NCI-H2081 (cell line): ENCODE results near the gene TCP11.

ENCODE experiments used
- DNase-seq, 2 experiments: peaks; one replicate each; lab custom pipeline; 2025; lab: John Stamatoyannopoulos, UW

Gene TCP11

DNA sequence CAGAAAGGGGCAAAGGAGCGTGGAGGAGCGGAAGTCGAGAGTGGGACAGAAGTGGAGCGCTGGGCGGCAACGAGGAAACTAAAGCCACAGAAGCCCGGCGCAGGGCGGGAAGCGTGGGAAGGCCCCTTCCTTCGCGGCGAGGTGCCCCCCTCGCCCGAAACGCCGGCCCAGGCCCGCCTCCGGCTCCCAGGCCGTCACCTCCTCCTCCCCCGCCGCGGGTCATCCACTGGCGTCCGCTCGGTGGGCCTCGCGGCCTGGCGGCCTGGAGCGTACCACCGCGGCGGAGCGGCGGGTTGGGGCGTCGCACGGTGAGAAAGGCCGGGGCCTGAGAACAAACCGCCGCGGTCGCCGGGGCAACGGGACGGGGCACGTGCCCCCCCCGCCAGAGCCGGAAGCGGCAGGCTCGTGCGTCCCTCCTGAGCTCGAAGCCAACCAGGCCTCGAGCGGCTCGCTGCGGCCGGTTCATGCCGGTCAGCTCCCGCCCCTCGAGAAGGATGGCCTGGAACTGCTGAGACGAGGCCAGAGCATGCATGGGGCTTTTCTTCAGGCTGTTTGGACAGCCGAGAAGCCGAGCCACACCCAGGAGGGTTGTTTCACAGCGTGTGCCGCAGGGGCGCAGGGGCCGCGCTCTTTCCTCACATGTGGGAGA, at the start of gene TCP11:
Gene TCP11, minus strand, starts transcription at position 333 of the 649 bp plus-strand sequence. CDS start 469 bp downstream, outside the sequence.
- DNase-seq = no peak

DNA sequence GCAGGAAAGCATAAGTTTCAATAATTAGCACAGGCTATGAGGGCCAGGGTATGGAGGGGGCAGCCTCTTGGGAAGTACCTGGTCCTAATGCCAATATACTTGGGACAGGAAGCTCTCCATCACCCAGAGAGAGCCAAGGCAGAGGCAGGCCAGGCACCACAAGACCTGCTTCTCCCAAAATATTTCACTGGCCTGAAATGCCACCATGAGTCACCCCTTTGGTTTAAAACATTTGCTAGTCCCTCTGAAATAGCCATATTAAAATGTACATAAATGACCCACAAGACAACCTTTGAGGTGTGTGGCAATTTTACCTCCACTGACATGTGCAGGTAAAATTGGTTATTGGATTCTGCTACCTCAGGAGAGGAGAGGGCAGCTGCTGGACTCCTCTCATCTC, 49.2 kb upstream of the TCP11 start:
- no peak for DNase-seq

GRCh38 chr6:35188886-35189285, 47.7 kb upstream of the TCP11 start:
- DNase-seq = no peak

DNA sequence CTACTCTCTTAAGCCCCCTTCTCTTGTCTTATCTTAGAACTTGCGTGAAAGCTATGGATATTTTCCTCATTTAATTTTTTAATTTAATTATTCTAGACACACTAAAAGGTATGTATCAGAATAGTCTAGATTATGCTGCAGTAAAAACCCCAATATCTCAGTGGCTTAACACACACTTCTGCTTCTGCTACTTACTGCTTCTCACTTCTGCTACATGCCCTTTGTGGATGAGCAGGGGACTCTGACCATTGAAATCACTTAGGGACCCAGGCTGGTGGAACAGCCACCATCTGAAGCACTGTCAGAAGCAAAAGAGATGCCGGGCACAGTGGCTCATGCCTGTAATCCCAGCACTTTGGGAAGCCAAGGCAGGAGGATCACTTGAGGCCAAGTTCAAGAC, 45.4 kb upstream of the TCP11 start:
- DNase-seq = no peak

GRCh38 chr6:35185971-35186370, 44.8 kb upstream of the TCP11 start:
- no peak for DNase-seq

DNA sequence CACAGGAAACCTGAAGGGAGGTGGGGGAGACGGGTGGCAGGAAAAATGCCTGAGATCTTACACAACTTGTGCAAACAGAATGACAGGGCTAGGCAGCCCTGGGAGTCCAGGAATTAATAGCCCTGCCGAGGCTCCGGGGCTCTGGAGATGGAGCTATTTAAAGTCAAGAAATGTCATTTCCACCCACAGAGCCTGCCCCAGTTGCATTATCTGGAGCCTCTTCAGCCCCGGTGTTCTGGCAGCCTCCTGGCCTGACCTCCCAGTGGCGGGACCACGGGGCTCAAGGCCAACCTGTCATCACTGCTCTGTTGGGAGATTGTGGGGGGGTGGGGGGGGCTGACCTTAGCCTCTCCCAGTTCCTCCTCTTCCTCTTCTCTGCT, 44.2 kb upstream of the TCP11 start:
- no peak for DNase-seq

DNA sequence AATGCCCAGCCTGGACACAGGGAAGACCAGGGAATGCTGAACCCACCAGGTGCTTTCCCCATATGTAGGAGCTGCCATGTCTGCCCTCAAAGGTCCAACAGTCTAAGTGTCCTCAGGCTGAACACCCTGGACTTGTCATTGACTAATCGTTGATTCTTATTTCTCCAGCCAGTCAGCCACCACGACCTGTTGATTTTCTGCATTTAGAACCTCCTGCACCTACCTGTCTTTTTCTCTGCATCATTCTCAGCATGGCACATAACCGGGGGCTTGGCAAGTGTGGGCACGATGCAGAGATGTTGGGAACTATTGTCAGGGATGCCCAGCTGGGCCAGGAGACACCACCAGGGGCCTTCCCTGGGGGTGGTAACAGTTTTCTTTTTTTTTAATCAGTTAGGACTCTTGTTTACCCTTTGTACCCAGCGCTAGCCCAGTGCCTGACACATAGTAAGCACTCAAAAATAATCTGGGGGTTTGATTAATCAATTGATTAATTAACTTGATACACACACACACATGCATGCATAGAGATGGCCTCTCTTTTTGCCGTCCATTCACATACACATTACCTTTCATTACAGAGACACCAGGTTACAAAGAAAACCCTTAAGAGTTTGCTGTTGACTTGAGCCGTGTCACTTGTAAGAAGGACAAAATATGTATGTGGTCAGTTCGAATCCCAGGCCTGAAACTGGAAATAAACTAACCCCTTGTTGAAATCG, 43.6 kb upstream of the TCP11 start:
- no peak for DNase-seq

DNA sequence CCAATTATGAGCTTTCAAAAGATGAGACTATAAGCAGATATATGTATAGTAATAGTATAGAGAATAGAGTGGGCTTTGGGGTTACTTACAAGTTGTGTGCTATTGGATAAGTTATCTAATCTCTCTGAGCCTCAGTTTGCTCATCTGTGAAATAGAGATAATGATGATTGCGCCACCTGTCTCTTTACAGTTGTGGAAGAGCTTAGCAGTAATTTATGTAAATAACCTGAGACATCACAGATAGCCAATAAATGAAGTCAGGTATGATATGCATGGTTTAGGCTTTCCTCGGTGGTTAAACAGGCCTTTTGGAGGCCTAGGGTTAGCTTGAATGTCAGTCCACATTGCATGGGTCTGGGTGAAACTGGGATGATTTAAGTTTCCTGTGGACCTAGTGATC, 42.8 kb upstream of the TCP11 start:
- DNase-seq = no peak

DNA sequence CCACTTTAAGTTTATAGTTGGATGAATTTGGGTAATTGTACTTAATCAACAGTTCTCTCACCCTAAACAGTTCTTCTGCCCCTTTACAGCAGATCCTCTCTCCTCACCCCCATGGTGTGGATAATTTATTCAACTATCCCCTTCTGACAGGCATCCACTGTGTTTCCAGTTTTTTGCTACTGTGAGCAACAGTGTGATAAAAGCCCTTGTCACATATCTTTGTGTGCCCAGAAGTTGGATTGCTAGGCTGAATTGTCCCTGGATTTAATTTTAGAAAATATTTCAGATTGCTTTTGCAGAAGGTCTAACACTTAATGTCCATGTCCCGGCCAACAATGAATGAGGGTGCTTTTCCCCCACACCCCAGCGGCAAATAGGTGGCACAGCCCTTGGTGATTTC, 42.1 kb upstream of the TCP11 start:
- no peak for DNase-seq

GRCh38 chr6:35181933-35182612, 40.9 kb upstream of the TCP11 start:
- DNase-seq = no peak

DNA sequence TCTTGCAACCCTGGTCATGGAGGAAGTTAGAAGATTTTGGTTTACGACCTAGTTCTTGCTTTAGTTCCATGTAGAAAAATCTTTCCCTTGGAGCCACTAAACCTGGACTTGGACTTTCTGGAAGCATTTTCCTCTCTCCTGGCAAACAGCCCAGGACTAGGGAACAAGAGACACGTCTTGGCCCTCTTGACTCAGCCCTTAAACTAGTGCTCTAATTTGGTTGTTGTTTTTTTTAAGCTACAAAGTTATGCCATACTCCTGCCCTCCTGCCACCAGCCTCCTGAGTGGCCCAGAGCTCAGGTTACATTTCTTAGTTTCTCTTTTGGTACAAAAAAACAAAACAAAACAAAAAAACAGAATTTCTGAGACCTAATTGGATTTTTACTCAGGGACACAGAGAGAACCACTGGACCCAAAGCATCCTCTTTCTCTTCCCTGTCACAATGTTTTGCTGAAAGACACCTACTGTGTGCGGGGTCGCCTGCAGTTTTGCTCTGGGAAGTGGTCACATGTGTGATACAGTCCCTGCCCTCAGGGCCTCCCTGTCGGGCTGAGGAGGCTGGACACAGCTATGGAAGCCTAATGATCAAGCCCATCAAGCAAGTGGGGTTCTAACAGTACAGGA, 40.3 kb upstream of the TCP11 start:
- no peak for DNase-seq

GRCh38 chr6:35179901-35180535, 38.9 kb upstream of the TCP11 start:
- no peak for DNase-seq

GRCh38 chr6:35178932-35179832, 38.0 kb upstream of the TCP11 start:
- DNase-seq = no peak

GRCh38 chr6:35178012-35178411, 36.9 kb upstream of the TCP11 start:
- no peak for DNase-seq

GRCh38 chr6:35177596-35177995, 36.5 kb upstream of the TCP11 start:
- DNase-seq = no peak

DNA sequence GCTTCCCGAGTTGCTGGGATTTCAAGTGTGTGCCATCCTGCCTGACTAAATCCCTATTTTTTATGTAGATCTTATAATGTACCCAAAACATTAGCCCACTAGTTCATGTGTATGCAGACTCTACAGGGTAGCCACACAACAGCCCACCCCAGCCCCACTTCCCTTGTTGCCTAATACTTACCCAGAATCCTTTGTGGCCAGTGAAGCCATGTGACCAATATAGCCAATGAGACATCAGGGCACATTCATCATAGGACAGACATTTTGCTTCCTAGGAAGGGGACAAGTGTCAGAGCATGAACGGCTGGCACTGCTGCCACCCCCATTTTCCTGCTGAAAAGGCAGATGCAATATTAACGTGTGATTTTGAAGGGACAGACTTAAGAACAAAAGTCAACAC, 36.0 kb upstream of the TCP11 start:
- no peak for DNase-seq

- DNase-seq = no peak
Measured at GRCh38 chr6:35176301-35177024, 35.3 kb upstream of the TCP11 start.

GRCh38 chr6:35174501-35174900, 33.4 kb upstream of the TCP11 start:
- DNase-seq = no peak

DNA sequence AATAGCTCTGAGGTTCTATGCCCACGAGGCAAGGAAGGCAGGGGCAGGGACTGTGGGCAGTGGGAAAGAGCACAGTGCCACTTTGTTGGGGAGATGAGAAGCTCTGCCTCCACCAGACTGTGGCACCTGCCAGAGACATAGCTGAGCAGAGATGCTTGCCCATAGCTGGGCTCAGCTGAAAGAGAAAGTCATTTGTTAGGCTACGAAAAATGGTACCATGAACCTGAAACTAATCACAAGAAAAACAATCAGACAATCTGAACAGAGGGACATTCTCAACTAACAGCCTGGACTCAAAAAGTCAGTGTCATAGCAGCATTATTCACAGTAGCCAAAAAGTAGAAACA, 32.9 kb upstream of the TCP11 start:
- no peak for DNase-seq

DNA sequence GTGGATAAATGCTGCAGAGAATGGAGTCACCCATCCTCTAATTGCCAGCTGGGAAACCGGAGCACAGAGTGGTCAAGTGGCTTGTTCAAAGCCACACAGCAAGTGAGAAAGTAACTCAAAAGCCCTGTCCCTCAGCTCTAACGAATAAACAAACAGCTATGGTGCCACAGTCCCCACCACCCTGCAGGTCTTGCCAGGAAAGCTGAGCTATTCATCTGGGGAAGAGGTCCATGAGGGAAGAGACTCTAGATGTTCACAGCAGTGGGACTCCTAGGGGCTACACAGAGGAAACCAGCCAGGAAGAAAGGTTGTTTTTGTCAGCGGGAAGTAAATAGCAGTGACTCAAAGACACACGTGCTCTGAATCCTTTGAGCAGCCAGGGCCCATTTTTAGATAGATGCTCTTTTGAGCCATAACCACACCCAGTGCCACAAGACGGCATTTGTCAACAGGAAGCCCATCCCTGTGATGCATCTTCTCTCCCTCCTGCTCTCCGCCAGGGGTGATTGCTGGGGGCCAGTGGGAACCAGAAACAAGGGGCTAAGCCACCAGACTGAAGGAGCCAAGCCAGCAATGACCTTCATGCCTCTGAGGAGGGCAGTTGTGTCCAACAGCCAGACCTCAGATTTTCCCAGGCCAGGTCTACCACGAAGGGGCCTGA, 32.4 kb upstream of the TCP11 start:
- DNase-seq = no peak
